Measurements from ENCODE around the gene GALNTL6.

- TF ChIP-seq CTCF (conservative IDR thresholded peaks at IDR 0.05 in 1 of 2, IDR thresholded peaks at IDR 0.05 in 1 of 2; ENCODE audit: low read depth in 1 of 2, low read length in 2 of 2), result no peak
- no peak for TF ChIP-seq EZH2 (IDR thresholded peaks at IDR 0.05; ENCODE audit: low read length, missing control alignments)
Measured at GRCh38 chr4:172871381-172871780, 1058.2 kb downstream of the GALNTL6 start.
